Stimulated activated CD4-positive, alpha-beta T cell treated with anti-CD3 and anti-CD28 coated beads, Interleukin-15, amount 100 ng/mL, for 48 hours (primary cell): ENCODE data around the gene CENPV.
"Not testable (repeated sequence)": the region's sequence is repeated elsewhere in the genome, so short reads cannot be mapped to it uniquely, and the experiment has no call there.

Experiments used
- DNase-seq, 2 donors: peaks; one replicate each; pipeline ENCODE4 v3.0.0-alpha.2; 2020; ENCODE audit warnings: low read depth in 2 of 2

CENPV gene

GRCh38 chr17:16353317-16354174 lies at the start of gene CENPV:
TSS of gene CENPV (minus strand) at chr17:16353469. CDS start at chr17:16353436, 33 bp downstream.
- peak; percentile 24 to 45 for DNase-seq

GRCh38 chr17:16398270-16399267 lies 45.3 kb upstream of the CENPV start:
- DNase-seq: no peak

- not testable (repeated sequence) for DNase-seq
Observed at GRCh38 chr17:16396693-16397092, 43.4 kb upstream of the CENPV start.

- not testable (repeated sequence) for DNase-seq
Observed at GRCh38 chr17:16395887-16396286, 42.6 kb upstream of the CENPV start.

- DNase-seq: not testable (repeated sequence)
Observed at GRCh38 chr17:16392491-16392890, 39.2 kb upstream of the CENPV start.

- no peak for DNase-seq
Observed at GRCh38 chr17:16391451-16391850, 38.2 kb upstream of the CENPV start.

GRCh38 chr17:16386126-16386507 lies 32.8 kb upstream of the CENPV start:
- not testable (repeated sequence) for DNase-seq

- no peak for DNase-seq
Observed at GRCh38 chr17:16384557-16384956, 31.3 kb upstream of the CENPV start.

- no peak for DNase-seq
Observed at GRCh38 chr17:16383772-16384287, 30.6 kb upstream of the CENPV start.

- no peak for DNase-seq
Observed at GRCh38 chr17:16383216-16383615, 29.9 kb upstream of the CENPV start.

- DNase-seq: peak in 1 of 2 donors; percentile 15
Observed at GRCh38 chr17:16381496-16381820, 28.2 kb upstream of the CENPV start.

GRCh38 chr17:16380640-16381495 lies 27.6 kb upstream of the CENPV start, which contains the start of gene UBB:
TSS of gene UBB (plus strand) at chr17:16381091. CDS start at chr17:16381908, 817 bp downstream.
- peak; percentile 92 for DNase-seq

- DNase-seq: no peak
Observed at GRCh38 chr17:16379654-16380053, 26.4 kb upstream of the CENPV start.

- DNase-seq: no peak
Observed at GRCh38 chr17:16378636-16379282, 25.5 kb upstream of the CENPV start.

GRCh38 chr17:16377941-16378341 lies 24.7 kb upstream of the CENPV start:
- DNase-seq: no peak

- no peak for DNase-seq
Observed at GRCh38 chr17:16374146-16374938, 21.1 kb upstream of the CENPV start.

- no peak for DNase-seq
Observed at GRCh38 chr17:16371742-16372141, 18.5 kb upstream of the CENPV start.

GRCh38 chr17:16364625-16365024 lies 11.4 kb upstream of the CENPV start:
- no peak for DNase-seq

GRCh38 chr17:16363749-16364536 lies 10.7 kb upstream of the CENPV start:
- DNase-seq: peak; percentile 53 to 68
